Right renal pelvis (tissue), 4 donors: ENCODE results near the gene AIFM2. TPM values are rescaled to one million over a fixed set of nuclear protein-coding genes. Genes with fewer than 3 reads are reported as not detected.
"Not testable (repeated sequence)": the region's sequence is repeated elsewhere in the genome, so short reads cannot be mapped to it uniquely, and the experiment has no call there.

Experiments used
- DNase-seq, 4 donors: peaks; one replicate each; pipeline ENCODE4 v3.0.0-alpha.2; 2013; ENCODE audit warnings: low read depth in 4 of 4, low spot score in 3 of 4, missing footprints in 1 of 4
- polyA plus RNA-seq, 4 donors: library from polyadenylated mRNA; unstranded; fragments of 120-200 nt; gene quantifications; one replicate each; pipeline ENCODE4 v1.2.1, GENCODE V29; 2013; ENCODE audit not compliant: insufficient read length in 4 of 4

AIFM2 gene
- polyA plus RNA-seq, 4 donors, result 4.3 to 5.8 (median 5.2) TPM

GRCh38 chr10:70096016-70096704 is 36.5 kb downstream of the AIFM2 start:
- no peak for DNase-seq

GRCh38 chr10:70094250-70094649 is 38.4 kb downstream of the AIFM2 start:
- peak in 1 of 4 donors; percentile 15 for DNase-seq

GRCh38 chr10:70093335-70093944 is 39.2 kb downstream of the AIFM2 start:
- no peak for DNase-seq

- no peak for DNase-seq
Measured at GRCh38 chr10:70092389-70092718, 40.3 kb downstream of the AIFM2 start.

- no peak for DNase-seq
Measured at GRCh38 chr10:70090951-70091350, 41.7 kb downstream of the AIFM2 start.

- no peak for DNase-seq
Measured at GRCh38 chr10:70090013-70090412, 42.6 kb downstream of the AIFM2 start.

- no peak for DNase-seq
Measured at GRCh38 chr10:70088308-70088698, 44.3 kb downstream of the AIFM2 start.

GRCh38 chr10:70087616-70088307 is 44.9 kb downstream of the AIFM2 start:
- DNase-seq, result no peak

GRCh38 chr10:70085975-70086613 is 46.5 kb downstream of the AIFM2 start:
- DNase-seq, result no peak

GRCh38 chr10:70084189-70084588 is 48.4 kb downstream of the AIFM2 start:
- no peak for DNase-seq

- DNase-seq, result not testable (repeated sequence)
Measured at GRCh38 chr10:70080789-70081188, 51.8 kb downstream of the AIFM2 start.

GRCh38 chr10:70078937-70079336 is 53.7 kb downstream of the AIFM2 start:
- DNase-seq, result no peak

GRCh38 chr10:70078329-70078728 is 54.3 kb downstream of the AIFM2 start:
- no peak for DNase-seq

- no peak for DNase-seq
Measured at GRCh38 chr10:70074971-70075370, 57.7 kb downstream of the AIFM2 start.

- DNase-seq, result no peak
Measured at GRCh38 chr10:70074165-70074564, 58.5 kb downstream of the AIFM2 start.

GRCh38 chr10:70070834-70071233 is 61.8 kb downstream of the AIFM2 start:
- DNase-seq, result no peak

- no peak for DNase-seq
Measured at GRCh38 chr10:70069346-70069745, 63.3 kb downstream of the AIFM2 start.

- DNase-seq, result no peak
Measured at GRCh38 chr10:70068925-70069324, 63.7 kb downstream of the AIFM2 start.

GRCh38 chr10:70067586-70067985 is 65.0 kb downstream of the AIFM2 start:
- no peak for DNase-seq

GRCh38 chr10:70066190-70066589 is 66.4 kb downstream of the AIFM2 start:
- no peak for DNase-seq

- no peak for DNase-seq
Measured at GRCh38 chr10:70064486-70064885, 68.1 kb downstream of the AIFM2 start.
